HG03469 (cell line): ENCODE data around the gene MFAP4.

Experiments
- ATAC-seq: cut with Tn5 transposase; IDR thresholded peaks from one replicate; pipeline ENCODE4 v1.9.1; 2021; ENCODE audit warnings: mild to moderate bottlenecking, moderate library complexity, moderate number of reproducible peaks; ENCODE audit not compliant: unreplicated experiment

The MFAP4 gene

GRCh38 chr17:19410091-19410490 is 23.1 kb upstream of the MFAP4 start:
- ATAC-seq: no peak

- ATAC-seq: no peak
Observed at GRCh38 chr17:19409509-19409908, 22.5 kb upstream of the MFAP4 start.

- ATAC-seq: no peak
Observed at GRCh38 chr17:19409066-19409465, 22.1 kb upstream of the MFAP4 start.

GRCh38 chr17:19408346-19408710 is 21.3 kb upstream of the MFAP4 start:
- ATAC-seq: no peak

GRCh38 chr17:19407601-19408345 is 20.8 kb upstream of the MFAP4 start:
- no peak for ATAC-seq

- no peak for ATAC-seq
Observed at GRCh38 chr17:19405114-19405513, 18.1 kb upstream of the MFAP4 start.

- ATAC-seq: no peak
Observed at GRCh38 chr17:19404264-19404663, 17.3 kb upstream of the MFAP4 start.

GRCh38 chr17:19403021-19403420 is 16.0 kb upstream of the MFAP4 start:
- no peak for ATAC-seq

GRCh38 chr17:19402171-19402570 is 15.2 kb upstream of the MFAP4 start:
- ATAC-seq: no peak

- ATAC-seq: no peak
Observed at GRCh38 chr17:19401321-19402010, 14.5 kb upstream of the MFAP4 start.

GRCh38 chr17:19399750-19400450 is 12.9 kb upstream of the MFAP4 start:
- no peak for ATAC-seq

GRCh38 chr17:19398301-19399181 is 11.6 kb upstream of the MFAP4 start:
- ATAC-seq: no peak

GRCh38 chr17:19397556-19398041 is 10.6 kb upstream of the MFAP4 start:
- no peak for ATAC-seq

GRCh38 chr17:19392303-19392702 is 5.3 kb upstream of the MFAP4 start:
- ATAC-seq: no peak

- no peak for ATAC-seq
Observed at GRCh38 chr17:19391432-19391831, 4.4 kb upstream of the MFAP4 start.

- no peak for ATAC-seq
Observed at GRCh38 chr17:19390951-19391350, 4.0 kb upstream of the MFAP4 start.

- ATAC-seq: no peak
Observed at GRCh38 chr17:19388791-19389785, 2.1 kb upstream of the MFAP4 start.

- no peak for ATAC-seq
Observed at GRCh38 chr17:19387921-19388521, 1.0 kb upstream of the MFAP4 start.
